Fibroblast of mammary gland (primary cell): Measurements from ENCODE around the gene IL1F10.
A peak's percentile ranks its signal among the peaks of the same experiment; 100 is the strongest.

Experiments used
- DNase-seq: peaks from one replicate; pipeline ENCODE4 v3.0.0-alpha.2; 2010; ENCODE audit warnings: low read depth
- H3K4me3 ChIP-seq: 2 replicates; pipeline ENCODE4 v1.5.1; 2011; ENCODE audit warnings: low read depth, mild to moderate bottlenecking, low read length, moderate library complexity; ENCODE audit not compliant: control insufficient read depth
- CTCF ChIP-seq: conservative IDR thresholded peaks from 2 replicates; pipeline ENCODE4 v1.5.1; 2011; ENCODE audit warnings: low read depth, low read length, inconsistent platforms; ENCODE audit not compliant: control insufficient read depth, insufficient read depth

IL1F10 gene

GRCh38 chr2:113098041-113098440 is 30.3 kb downstream of the IL1F10 start:
- TF ChIP-seq CTCF = no peak
- no peak for DNase-seq
- H3K4me3 ChIP-seq = no peak overlapping the region

- no peak overlapping the region for H3K4me3 ChIP-seq
- TF ChIP-seq CTCF = no peak
- DNase-seq = no peak
Measured at GRCh38 chr2:113098532-113098931, 30.8 kb downstream of the IL1F10 start.

GRCh38 chr2:113102133-113102532 is 34.4 kb downstream of the IL1F10 start:
- DNase-seq = no peak

GRCh38 chr2:113103277-113103676 is 35.5 kb downstream of the IL1F10 start:
- no peak for TF ChIP-seq CTCF
- DNase-seq = no peak
- H3K4me3 ChIP-seq = no peak overlapping the region

More at GRCh38 chr2:113102133-113102532, 34.4 kb downstream of the IL1F10 start:
- no peak for TF ChIP-seq CTCF
- H3K4me3 ChIP-seq = no peak overlapping the region

GRCh38 chr2:113104054-113104611 is 36.4 kb downstream of the IL1F10 start:
- DNase-seq = peak; percentile 75
- H3K4me3 ChIP-seq = no peak overlapping the region
- no peak for TF ChIP-seq CTCF

GRCh38 chr2:113105047-113105785 is 37.4 kb downstream of the IL1F10 start:
- peak; percentile 91 for DNase-seq
- TF ChIP-seq CTCF = no peak
- H3K4me3 ChIP-seq = no peak overlapping the region
